Thymus (tissue), 11 donors: Measurements from ENCODE around the gene CSMD2. TPM values are rescaled to one million over a fixed set of nuclear protein-coding genes. Genes with fewer than 3 reads are reported as not detected.

Experiments used
- DNase-seq, 9 donors: peaks; one replicate each; pipeline ENCODE4 v3.0.0-alpha.2; 2013; ENCODE audit warnings: low spot score in 9 of 9, low read depth in 6 of 9, missing footprints in 1 of 9
- H3K27ac ChIP-seq, 2 donors: one replicate each; pipeline ENCODE4 v1.5.1; 2013; ENCODE audit warnings: control low read depth in 1 of 2, low read depth in 1 of 2, low read length in 1 of 2, mild to moderate bottlenecking in 1 of 2, moderate library complexity in 1 of 2
- H3K27me3 ChIP-seq, 2 donors: one replicate each; pipeline ENCODE4 v1.5.1; 2013; ENCODE audit warnings: low read length in 1 of 2; ENCODE audit not compliant: control insufficient read depth in 2 of 2, insufficient read depth in 1 of 2
- H3K36me3 ChIP-seq, 2 donors: one replicate each; pipeline ENCODE4 v1.5.1; 2013; ENCODE audit warnings: low read length in 1 of 2, mild to moderate bottlenecking in 1 of 2, moderate library complexity in 1 of 2; ENCODE audit not compliant: control insufficient read depth in 2 of 2, insufficient read depth in 2 of 2
- H3K4me1 ChIP-seq, 2 donors: one replicate each; pipeline ENCODE4 v1.5.1; 2013; ENCODE audit warnings: low read length in 2 of 2; ENCODE audit not compliant: control insufficient read depth in 2 of 2, insufficient read depth in 2 of 2
- H3K4me3 ChIP-seq, 2 donors: one replicate each; pipeline ENCODE4 v1.5.1; 2013; ENCODE audit warnings: low read length in 2 of 2, control low read depth in 1 of 2, mild to moderate bottlenecking in 1 of 2
- H3K9me3 ChIP-seq, 2 donors: one replicate each; pipeline ENCODE4 v1.5.1; 2013; ENCODE audit warnings: low read length in 1 of 2, mild to moderate bottlenecking in 1 of 2; ENCODE audit not compliant: control insufficient read depth in 2 of 2, insufficient read depth in 1 of 2
- WGBS: extraction: QIAGEN DNeasy Blood & Tissue Kit; methylation state at CpG from one replicate; pipeline ENCODE4 v1.1.7; 2013; 5-methylcytosine and 5-hydroxymethylcytosine counted together
- polyA plus RNA-seq: library from polyadenylated mRNA; stranded (reverse); fragments of 200-250 nt; gene quantifications from one replicate; pipeline ENCODE4 v1.2.3, GENCODE V29; 2013
- total RNA-seq: library from RNA; stranded (reverse); fragments of 120-200 nt; gene quantifications from one replicate; pipeline ENCODE4 v1.2.4, GENCODE V29; 2013
- donor health status: healthy.

The CSMD2 gene
- total and polyA plus RNA-seq, 2 donors = 0.14 TPM

DNA sequence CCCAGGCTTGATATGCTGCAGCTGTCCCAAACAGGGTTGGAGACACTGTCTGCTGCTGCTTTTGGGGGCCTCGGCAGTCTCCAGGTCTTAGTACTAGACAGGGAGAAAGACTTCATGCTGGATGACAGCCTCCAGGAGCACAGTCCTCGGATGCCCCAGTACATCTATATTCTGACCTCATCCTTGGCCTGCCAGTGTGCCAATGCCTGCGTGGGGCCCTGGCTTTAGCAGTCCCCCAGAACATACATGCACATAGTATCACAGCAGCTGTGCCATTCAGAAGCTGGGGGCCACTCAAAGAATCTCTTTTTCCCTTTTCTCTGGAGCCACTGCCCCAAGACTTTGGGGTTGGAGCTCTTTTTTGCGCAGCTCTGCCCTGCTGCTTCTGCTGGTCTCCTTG, 697.0 kb downstream of the CSMD2 start:
- H3K27me3 ChIP-seq = no peaks in the 10 kb centered on the region
- no peak for DNase-seq
- H3K27ac ChIP-seq = no peak overlapping the region
- H3K9me3 ChIP-seq = no peaks in the 10 kb centered on the region
- no peaks in the 10 kb centered on the region for H3K36me3 ChIP-seq
- WGBS = 95% methylated on average over 4 of the region's 4 CpGs
- H3K4me3 ChIP-seq = no peak overlapping the region
- H3K4me1 ChIP-seq = peaks cover 5 to 15% of the 10 kb centered on the region in 2 donors

DNA sequence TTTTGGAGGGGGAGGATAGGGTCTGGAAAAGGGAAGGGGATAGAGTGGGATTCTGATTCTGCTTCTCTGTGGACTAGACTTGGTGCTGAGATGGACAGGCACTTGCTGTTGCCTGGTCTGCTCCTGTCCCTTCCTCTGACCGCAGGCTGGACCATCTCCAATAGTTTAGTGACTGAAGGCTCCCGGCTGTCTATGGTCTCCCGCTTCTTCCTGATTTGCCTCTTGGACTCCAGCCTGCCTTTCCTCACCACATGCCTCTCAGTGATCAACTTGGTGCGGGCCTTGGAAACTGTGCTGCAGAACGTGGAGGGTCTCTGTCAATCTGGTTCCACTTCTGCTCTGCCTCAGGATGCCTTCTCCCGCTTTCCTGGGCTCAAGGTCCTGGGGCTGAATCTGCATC, 698.9 kb downstream of the CSMD2 start:
- H3K27me3 ChIP-seq = no peaks in the 10 kb centered on the region
- H3K4me3 ChIP-seq = no peak overlapping the region
- H3K27ac ChIP-seq = no peak overlapping the region
- peaks cover 0 to 11% of the 10 kb centered on the region in 2 donors for H3K4me1 ChIP-seq
- no peaks in the 10 kb centered on the region for H3K9me3 ChIP-seq
- H3K36me3 ChIP-seq = no peaks in the 10 kb centered on the region
- 97% methylated on average over 6 of the region's 6 CpGs for WGBS
- DNase-seq = no peak

DNA sequence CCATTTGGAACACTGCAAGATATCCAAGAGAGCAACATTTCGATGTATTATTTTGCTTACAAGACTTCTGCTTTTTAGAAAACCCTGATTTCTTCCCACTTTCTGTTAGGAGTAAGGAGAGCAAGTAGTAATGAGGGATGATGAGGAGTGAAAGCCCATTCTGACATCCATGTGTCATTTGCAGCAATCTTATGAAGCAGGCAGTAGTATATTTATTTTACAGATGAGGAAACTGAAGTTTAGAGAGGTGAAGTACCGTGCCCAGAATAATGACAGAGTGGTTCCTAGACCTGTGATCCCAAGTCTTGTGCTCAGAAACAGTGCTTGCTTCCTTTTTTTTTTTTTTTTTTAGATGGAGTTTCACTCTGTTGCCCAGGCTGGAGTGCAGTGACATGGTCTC, 699.7 kb downstream of the CSMD2 start:
- Histone ChIP-seq H3K4me3 (no peak overlapping the region), H3K4me1 (peaks cover 0 to 10% of the 10 kb centered on the region in 2 donors), H3K27ac (no peak overlapping the region), H3K27me3 (no peaks in the 10 kb centered on the region), H3K36me3 (no peaks in the 10 kb centered on the region), H3K9me3 (no peaks in the 10 kb centered on the region)
- DNase-seq = no peak
- WGBS = 96% methylated on average over 2 of the region's 2 CpGs

DNA sequence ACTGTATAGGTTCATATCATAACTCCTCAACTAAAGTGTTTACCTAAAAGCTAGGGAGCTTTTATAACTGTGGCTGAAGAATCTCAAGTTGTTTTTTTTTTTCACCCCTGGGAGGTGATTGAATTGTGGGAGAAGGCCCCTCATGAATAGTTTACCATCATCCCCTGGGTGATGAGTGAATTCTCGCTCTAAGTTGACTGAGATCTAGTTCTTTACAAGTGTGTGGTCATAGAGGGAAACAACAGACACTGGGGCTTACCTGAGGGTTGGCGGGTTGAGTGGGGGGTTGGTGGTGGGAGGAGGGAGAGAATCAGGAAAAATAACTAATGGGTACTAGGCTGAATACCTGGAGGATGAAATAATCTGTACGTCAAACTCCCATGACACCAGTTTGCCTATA, 700.5 kb downstream of the CSMD2 start:
- peaks cover 0 to 4% of the 10 kb centered on the region in 2 donors for H3K4me1 ChIP-seq
- H3K4me3 ChIP-seq = no peak overlapping the region
- no peak overlapping the region for H3K27ac ChIP-seq
- H3K27me3 ChIP-seq = no peaks in the 10 kb centered on the region
- WGBS = 97% methylated on average over 3 of the region's 3 CpGs
- no peaks in the 10 kb centered on the region for H3K36me3 ChIP-seq
- no peak for DNase-seq
- no peaks in the 10 kb centered on the region for H3K9me3 ChIP-seq

Other genes with a start within 250 kb of the CSMD2 start
- not detected for gene C1orf94, start 11.7 kb upstream of the CSMD2 start, total RNA-seq
- gene C1orf94, start 11.7 kb upstream of the CSMD2 start, polyA plus RNA-seq = 0.09 TPM